GM23338 (cell line): Measurements from ENCODE around the gene LAX1.

Experiments
- CTCF ChIP-seq, 2 experiments: fragments of 200-600 bp in 1 of 2; sonication (generic) in 1 of 2; conservative IDR thresholded peaks; 2 replicates each; pipeline versions ENCODE4 v1.5.1 to v1.6.1; 2016 to 2017; ENCODE audit warnings: antibody characterized with exemption in 2 of 2, low read depth in 2 of 2, mild to moderate bottlenecking in 2 of 2, moderate library complexity in 1 of 2
- EZH2phosphoT487 ChIP-seq: fragments of 200-600 bp; sonication (generic); IDR thresholded peaks from one replicate; pipeline ENCODE4 v1.8.1; 2018; ENCODE audit warnings: antibody characterized with exemption; ENCODE audit not compliant: unreplicated experiment
- POLR2AphosphoS5 ChIP-seq: IDR thresholded peaks from 2 replicates; pipeline ENCODE4 v1.6.1; 2016; ENCODE audit warnings: antibody characterized with exemption, low read depth
- REST ChIP-seq: IDR thresholded peaks from one replicate; pipeline ENCODE4 v1.6.1; 2018; ENCODE audit warnings: antibody characterized with exemption; ENCODE audit not compliant: unreplicated experiment

GRCh38 chr1:203742436-203742835, 22.5 kb upstream of the LAX1 start:
- TF ChIP-seq POLR2AphosphoS5, result no peak
- no peak for TF ChIP-seq CTCF (conservative IDR thresholded peaks at IDR 0.05; ENCODE audit: low read depth in 2 of 2)
- no peak for TF ChIP-seq EZH2phosphoT487
- TF ChIP-seq REST, result no peak
